GM12874 (cell line): Measurements from ENCODE around the gene TAS1R1.

ENCODE experiments used
- TF ChIP-seq, protein P1 (sequence below): IDR thresholded peaks from 2 replicates; pipeline ENCODE4 v1.5.1; 2011; ENCODE audit warnings: low read depth, mild to moderate bottlenecking, control low read depth, low read length, moderate library complexity; ENCODE audit not compliant: insufficient read depth

TAS1R1 gene

DNA sequence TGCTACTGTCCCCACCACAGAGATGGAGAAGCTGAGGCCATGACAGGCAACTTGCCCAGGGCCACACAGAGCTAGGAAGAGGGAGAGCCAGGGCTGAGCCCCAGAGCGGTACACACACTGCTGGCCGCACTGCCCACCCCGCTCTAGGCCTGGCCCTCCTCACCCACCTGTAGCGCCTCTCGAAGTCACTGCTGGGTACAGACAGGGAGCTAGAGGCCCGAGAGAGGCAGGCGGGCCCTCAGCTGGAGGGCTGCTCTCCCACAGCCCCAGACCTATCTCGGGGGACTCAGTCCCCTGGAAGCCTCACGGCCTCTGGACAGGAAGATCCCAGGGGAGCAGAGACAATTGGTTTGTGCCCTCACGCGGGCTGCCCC is 46.3 kb upstream of the TAS1R1 start:
- TF ChIP-seq, protein P1, sequence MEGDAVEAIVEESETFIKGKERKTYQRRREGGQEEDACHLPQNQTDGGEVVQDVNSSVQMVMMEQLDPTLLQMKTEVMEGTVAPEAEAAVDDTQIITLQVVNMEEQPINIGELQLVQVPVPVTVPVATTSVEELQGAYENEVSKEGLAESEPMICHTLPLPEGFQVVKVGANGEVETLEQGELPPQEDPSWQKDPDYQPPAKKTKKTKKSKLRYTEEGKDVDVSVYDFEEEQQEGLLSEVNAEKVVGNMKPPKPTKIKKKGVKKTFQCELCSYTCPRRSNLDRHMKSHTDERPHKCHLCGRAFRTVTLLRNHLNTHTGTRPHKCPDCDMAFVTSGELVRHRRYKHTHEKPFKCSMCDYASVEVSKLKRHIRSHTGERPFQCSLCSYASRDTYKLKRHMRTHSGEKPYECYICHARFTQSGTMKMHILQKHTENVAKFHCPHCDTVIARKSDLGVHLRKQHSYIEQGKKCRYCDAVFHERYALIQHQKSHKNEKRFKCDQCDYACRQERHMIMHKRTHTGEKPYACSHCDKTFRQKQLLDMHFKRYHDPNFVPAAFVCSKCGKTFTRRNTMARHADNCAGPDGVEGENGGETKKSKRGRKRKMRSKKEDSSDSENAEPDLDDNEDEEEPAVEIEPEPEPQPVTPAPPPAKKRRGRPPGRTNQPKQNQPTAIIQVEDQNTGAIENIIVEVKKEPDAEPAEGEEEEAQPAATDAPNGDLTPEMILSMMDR: no peak

DNA sequence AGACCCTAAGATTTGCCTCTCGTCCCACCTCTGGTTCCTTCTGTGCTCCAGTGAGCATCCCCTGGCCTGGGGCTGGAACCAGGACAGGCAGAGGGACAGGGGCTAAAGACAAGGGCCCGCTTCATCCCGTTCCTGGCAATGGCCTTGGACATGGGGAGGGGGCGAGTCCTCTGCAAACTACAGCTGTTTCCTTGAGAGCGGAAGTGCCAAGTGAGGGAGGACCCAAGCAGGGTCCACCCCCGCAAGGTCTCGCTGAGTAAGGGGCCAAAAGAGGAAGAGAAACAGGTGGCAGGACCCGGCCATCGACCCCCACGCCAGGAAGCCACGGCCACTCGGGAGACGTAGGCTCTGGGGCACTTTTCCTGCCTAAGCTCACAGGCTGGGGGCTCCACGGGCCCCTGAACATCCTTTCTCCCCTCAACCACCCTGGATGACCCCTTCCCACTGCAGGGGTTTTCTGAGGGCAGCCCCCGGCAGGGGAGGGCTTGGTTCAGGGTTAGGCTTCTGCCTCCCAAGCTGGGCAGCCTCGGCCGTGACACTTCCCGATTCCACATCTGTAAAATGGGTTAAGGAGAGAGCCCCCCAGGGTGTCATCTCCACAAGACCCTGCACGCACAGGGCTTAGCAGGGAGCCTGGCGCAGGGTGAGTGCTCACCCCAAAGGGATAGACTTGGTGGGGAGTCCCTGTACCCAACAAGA is 45.7 kb upstream of the TAS1R1 start:
- TF ChIP-seq, protein P1: no peak

DNA sequence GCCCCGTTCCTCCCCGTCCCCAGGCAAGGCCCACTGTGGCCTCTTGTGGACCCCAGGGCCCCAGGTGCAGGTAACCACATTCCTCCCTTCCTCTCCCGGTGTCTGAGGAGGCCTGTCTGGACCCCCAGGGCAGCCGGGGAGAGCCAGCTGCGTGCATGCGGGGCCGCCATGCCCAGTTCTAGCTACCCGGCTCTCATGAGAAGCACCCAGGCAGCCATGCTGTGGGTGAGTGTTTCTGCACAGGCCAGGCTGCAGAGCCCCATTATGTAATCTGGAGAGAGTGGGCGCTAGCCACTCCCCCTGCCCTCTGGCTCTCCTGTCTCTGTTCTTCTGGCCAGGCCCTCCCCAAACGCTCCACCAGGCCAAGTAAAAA is 45.2 kb upstream of the TAS1R1 start:
- TF ChIP-seq, protein P1: no peak

DNA sequence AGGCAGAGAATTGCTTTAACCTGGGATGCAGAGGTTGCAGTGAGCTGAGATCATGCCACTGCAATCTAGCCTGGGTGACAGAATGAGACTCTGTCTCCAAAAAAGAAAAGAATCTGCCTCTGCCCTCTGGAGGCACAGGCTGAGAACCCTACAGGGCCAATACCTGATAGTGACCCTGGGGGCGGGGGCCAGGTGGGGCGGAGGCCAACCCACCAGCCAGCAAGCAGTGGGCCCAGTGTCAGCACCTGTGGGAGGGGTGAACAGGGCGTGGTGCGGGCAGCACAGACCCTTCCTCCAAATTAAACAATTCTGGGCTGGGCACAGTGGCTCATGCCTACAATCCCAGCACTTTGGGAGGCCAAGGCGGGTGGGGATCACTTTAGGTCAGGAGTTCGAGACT is 44.6 kb upstream of the TAS1R1 start:
- TF ChIP-seq, protein P1: no peak

DNA sequence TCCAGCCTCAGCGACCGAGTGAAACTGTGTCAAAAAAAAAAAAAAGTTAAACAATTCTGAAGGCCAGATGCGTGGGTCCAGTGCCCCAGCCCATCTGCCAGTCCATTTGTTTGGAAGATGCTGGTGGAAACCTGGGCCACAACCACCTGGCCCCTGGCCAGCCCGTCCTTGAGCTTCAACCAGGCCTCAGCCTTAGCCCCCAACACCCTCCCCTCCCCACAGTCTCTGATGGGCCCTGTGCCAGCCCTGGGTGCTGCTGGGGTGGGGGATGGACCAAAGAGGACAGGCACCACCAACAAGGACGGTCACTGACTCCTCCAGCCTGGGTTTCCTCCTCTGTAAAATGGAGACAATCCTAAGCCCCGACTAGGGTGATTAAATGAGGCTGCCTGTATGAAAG is 44.1 kb upstream of the TAS1R1 start:
- TF ChIP-seq, protein P1: no peak

DNA sequence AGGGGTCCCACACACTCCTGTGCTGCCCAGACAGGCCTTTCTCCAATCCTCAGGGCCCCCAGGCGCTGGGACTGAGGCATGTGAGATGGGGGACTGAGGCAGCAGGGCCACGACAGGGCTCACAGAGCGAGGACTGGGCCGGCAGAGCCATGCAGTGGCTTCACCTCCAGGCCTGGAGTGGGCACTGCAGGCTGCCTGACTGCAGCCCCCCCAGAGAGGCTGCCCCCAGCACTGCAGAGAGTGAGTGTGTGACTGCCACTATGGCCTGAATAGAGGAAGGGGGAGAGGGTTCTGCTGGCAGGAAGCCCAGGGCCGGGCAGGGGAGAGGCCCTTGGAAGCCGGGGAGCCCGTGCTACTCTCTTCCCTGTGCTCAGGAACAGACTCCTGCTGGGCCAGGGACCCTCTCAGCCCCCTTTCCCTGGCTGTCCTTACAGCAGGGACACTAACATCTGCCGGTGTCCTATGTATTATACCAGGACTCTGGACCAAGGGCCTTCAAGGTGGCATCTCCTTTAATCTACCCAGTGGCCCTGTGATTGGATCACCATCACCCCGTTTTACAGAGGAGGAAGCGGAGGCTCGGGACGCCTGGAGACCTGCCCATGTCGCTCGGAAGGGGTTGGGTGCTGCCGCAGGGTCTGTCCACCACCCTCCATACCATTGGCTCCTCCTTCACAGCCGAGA is 43.4 kb upstream of the TAS1R1 start:
- TF ChIP-seq, protein P1: no peak

DNA sequence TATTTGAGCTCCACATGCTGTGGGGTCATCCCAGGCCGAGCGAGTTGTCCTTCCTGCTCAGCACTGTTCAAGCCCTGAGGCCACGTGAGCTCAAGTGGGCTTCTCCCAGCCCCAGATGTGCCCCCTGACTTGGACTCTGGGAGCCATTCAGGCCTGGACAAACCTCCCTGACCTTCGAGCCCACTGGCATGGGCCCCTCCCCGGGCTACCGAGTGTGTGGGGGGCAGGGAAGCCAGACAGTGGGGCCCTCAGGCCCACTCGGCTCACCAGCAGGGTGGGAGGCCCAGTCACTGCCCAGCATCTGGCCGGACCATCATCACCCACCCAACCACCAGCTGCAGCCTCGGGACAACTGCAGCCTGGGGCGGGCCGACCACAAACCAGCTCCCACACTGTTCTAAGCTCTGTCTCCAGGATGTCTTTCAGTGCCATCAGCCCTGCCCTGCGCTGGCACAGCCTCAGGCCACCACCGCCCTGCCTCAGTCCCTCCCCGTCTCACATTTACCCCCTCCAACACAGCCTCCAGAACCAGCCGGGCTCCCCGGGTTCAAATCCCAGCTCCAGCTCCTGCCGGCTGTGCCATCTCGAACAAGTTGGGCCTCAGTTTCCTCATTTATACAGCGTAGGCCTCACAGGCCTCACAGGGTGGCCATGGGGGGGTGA is 42.7 kb upstream of the TAS1R1 start:
- TF ChIP-seq, protein P1: no peak
